Liver (tissue), 3 donors: ENCODE data around the gene C2orf69.

Experiments used
- CTCF ChIP-seq: fragments of 150-350 bp; IDR thresholded peaks from 2 replicates; pipeline ENCODE4 v1.5.1; 2017; ENCODE audit warnings: improper control_type of control experiment, low read depth, low read length; ENCODE audit not compliant: missing input control
- GABPA ChIP-seq, 2 donors: IDR thresholded peaks in 1 of 2; conservative IDR thresholded peaks in 1 of 2; 2 replicates each; pipeline ENCODE4 v1.6.1; 2016; ENCODE audit warnings: antibody characterized with exemption in 2 of 2, mild to moderate bottlenecking in 1 of 2, moderate library complexity in 1 of 2
- HNF4A ChIP-seq, 2 donors: conservative IDR thresholded peaks; 2 replicates each; pipeline ENCODE4 v1.6.1; 2016; ENCODE audit warnings: antibody characterized with exemption in 2 of 2, mild to moderate bottlenecking in 2 of 2
- HNF4G ChIP-seq: IDR thresholded peaks from 2 replicates; pipeline ENCODE4 v1.6.1; 2016; ENCODE audit warnings: antibody characterized with exemption
- MAX ChIP-seq: IDR thresholded peaks from 2 replicates; pipeline ENCODE4 v1.6.1; 2016; ENCODE audit warnings: antibody characterized with exemption
- RAD21 ChIP-seq, 2 donors: IDR thresholded peaks; 2 replicates each; pipeline ENCODE4 v1.6.1; 2016; ENCODE audit warnings: antibody characterized with exemption in 2 of 2, mild to moderate bottlenecking in 2 of 2
- REST ChIP-seq: IDR thresholded peaks from 2 replicates; pipeline ENCODE4 v1.6.1; 2016; ENCODE audit warnings: antibody characterized with exemption, mild to moderate bottlenecking
- TAF1 ChIP-seq: conservative IDR thresholded peaks from 2 replicates; pipeline ENCODE4 v1.6.1; 2016; ENCODE audit warnings: antibody characterized with exemption, mild to moderate bottlenecking
- YY1 ChIP-seq: IDR thresholded peaks from 2 replicates; pipeline ENCODE4 v1.6.1; 2016; ENCODE audit warnings: antibody characterized with exemption, mild to moderate bottlenecking
- donor health status: healthy.
- donor health status: healthy.

- TF ChIP-seq YY1 (no peak), CTCF (no peak), GABPA (IDR thresholded peaks at IDR 0.05 in 1 of 2, conservative IDR thresholded peaks at IDR 0.05 in 1 of 2) (no peak), MAX (no peak), REST (no peak), RAD21 (IDR thresholded peaks at IDR 0.05) (no peak), HNF4G (no peak), HNF4A (conservative IDR thresholded peaks at IDR 0.05) (no peak), TAF1 (no peak)
Observed at GRCh38 chr2:199926806-199927205, 15.7 kb downstream of the C2orf69 start.
